WERI-Rb-1 (cell line): Measurements from ENCODE around the gene SMYD3.

Experiments used
- DNase-seq: peaks from one replicate; pipeline ENCODE4 v3.0.0-alpha.2; 2020
- H3K27ac ChIP-seq: fragments of 250-450 bp; sonication (Bioruptor Pico); 2 replicates; pipeline ENCODE4 v1.5.1; 2020; ENCODE audit warnings: mild to moderate bottlenecking, moderate library complexity
- H3K27me3 ChIP-seq: fragments of 250-450 bp; sonication (Bioruptor Pico); 2 replicates; pipeline ENCODE4 v1.5.1; 2021; ENCODE audit warnings: mild to moderate bottlenecking, low read depth, moderate library complexity; ENCODE audit not compliant: insufficient read depth, severe bottlenecking
- H3K36me3 ChIP-seq: fragments of 250-450 bp; sonication (Bioruptor Pico); 2 replicates; pipeline ENCODE4 v1.5.1; 2020; ENCODE audit warnings: mild to moderate bottlenecking, moderate library complexity
- H3K4me3 ChIP-seq: 2 replicates; pipeline ENCODE4 v1.5.1; 2011; ENCODE audit warnings: low read depth, mild to moderate bottlenecking, control low read depth, low read length
- H3K9me3 ChIP-seq: fragments of 250-450 bp; sonication (Bioruptor Pico); 2 replicates; pipeline ENCODE4 v1.5.1; 2021; ENCODE audit warnings: mild to moderate bottlenecking, moderate library complexity; ENCODE audit not compliant: severe bottlenecking
- TF ChIP-seq, protein P1 (sequence below): IDR thresholded peaks from 2 replicates; pipeline ENCODE4 v1.5.1; 2011; ENCODE audit warnings: low read depth, mild to moderate bottlenecking, control low read depth, inconsistent platforms, low read length

The SMYD3 gene

DNA sequence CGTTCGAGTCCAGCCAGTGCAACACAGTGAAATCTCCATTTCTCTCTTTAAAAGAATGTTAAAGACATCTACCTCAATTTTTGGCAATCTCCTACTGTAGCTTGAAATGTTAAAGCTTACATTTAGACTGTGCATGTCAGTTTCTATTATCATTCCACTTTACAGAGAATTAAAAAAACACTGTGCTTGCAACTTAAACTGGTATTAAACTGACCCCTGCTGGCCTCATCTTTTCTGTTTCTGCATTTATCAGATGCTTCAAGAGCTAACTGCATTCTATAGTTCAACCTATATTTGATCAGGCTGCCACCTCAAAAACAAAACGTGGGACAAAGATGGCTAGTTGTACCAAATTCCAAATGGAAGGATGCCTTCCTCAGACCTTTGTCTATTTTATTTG is 226.5 kb downstream of the SMYD3 start:
- Histone ChIP-seq H3K9me3 (no peaks in the 10 kb centered on the region), H3K36me3 (no peaks in the 10 kb centered on the region), H3K27ac (no peak overlapping the region), H3K27me3 (no peaks in the 10 kb centered on the region), H3K4me3 (no peak overlapping the region)
- peak; percentile 21 for DNase-seq
- TF ChIP-seq, protein P1, sequence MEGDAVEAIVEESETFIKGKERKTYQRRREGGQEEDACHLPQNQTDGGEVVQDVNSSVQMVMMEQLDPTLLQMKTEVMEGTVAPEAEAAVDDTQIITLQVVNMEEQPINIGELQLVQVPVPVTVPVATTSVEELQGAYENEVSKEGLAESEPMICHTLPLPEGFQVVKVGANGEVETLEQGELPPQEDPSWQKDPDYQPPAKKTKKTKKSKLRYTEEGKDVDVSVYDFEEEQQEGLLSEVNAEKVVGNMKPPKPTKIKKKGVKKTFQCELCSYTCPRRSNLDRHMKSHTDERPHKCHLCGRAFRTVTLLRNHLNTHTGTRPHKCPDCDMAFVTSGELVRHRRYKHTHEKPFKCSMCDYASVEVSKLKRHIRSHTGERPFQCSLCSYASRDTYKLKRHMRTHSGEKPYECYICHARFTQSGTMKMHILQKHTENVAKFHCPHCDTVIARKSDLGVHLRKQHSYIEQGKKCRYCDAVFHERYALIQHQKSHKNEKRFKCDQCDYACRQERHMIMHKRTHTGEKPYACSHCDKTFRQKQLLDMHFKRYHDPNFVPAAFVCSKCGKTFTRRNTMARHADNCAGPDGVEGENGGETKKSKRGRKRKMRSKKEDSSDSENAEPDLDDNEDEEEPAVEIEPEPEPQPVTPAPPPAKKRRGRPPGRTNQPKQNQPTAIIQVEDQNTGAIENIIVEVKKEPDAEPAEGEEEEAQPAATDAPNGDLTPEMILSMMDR = peak; percentile 26; the same call in 1 of the 2 replicates

DNA sequence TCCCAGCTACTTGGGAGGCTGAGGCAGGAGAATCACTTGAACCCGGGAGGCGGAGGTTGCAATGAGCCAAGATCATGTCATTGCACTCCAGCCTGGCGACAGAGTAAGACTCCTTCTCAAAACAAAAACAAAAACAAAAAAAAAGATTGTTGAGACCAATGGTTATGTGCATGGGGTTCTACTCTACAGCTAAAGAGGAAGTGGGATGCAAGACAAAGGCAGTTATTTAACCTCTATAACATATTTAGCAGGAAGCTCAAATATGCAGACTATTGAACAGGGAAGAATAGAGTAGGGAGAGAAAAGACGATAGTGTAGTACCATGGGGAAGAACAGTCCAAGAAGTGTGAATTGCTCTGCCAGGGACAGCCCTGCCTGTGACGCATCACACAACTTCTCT is 227.7 kb downstream of the SMYD3 start:
- TF ChIP-seq, protein P1 = no peak
- Histone ChIP-seq H3K4me3 (no peak overlapping the region), H3K27ac (no peak overlapping the region), H3K9me3 (no peaks in the 10 kb centered on the region), H3K36me3 (no peaks in the 10 kb centered on the region), H3K27me3 (no peaks in the 10 kb centered on the region)
- DNase-seq = no peak

GRCh38 chr1:246278371-246278770 is 228.7 kb downstream of the SMYD3 start:
- no peak overlapping the region for H3K27ac ChIP-seq
- TF ChIP-seq, protein P1 = no peak
- H3K36me3 ChIP-seq = no peaks in the 10 kb centered on the region
- no peaks in the 10 kb centered on the region for H3K9me3 ChIP-seq
- H3K27me3 ChIP-seq = no peaks in the 10 kb centered on the region
- no peak overlapping the region for H3K4me3 ChIP-seq
- DNase-seq = no peak

DNA sequence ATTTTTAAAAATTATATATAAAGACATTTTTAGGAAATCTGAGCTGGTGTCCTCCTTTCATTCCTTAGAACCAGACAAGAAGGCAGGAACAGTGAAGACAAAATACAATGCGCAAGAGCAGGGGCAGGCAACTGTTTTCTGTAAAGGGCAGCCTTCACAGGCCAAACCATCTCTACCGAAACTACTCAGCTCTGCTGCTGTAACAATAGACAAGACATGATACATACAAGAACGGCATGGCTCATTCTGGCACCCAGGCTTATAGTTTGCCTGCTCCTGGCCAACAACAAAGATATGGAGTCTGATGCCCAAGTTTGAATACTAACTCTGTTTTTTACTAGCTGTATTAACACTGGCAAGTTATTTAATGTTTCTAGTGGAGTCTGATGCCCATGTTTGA is 232.0 kb downstream of the SMYD3 start:
- Histone ChIP-seq H3K9me3 (no peaks in the 10 kb centered on the region), H3K36me3 (no peaks in the 10 kb centered on the region)
- TF ChIP-seq, protein P1 = no peak

GRCh38 chr1:246274186-246274585 is 232.9 kb downstream of the SMYD3 start:
- H3K4me3 ChIP-seq = no peak overlapping the region
- DNase-seq = no peak
- H3K9me3 ChIP-seq = no peaks in the 10 kb centered on the region
- no peaks in the 10 kb centered on the region for H3K27me3 ChIP-seq
- no peaks in the 10 kb centered on the region for H3K36me3 ChIP-seq
- H3K27ac ChIP-seq = no peak overlapping the region
- TF ChIP-seq, protein P1 = no peak

More for the DNA sequence above, 232.0 kb downstream of the SMYD3 start:
- Histone ChIP-seq H3K27ac (no peak overlapping the region), H3K4me3 (no peak overlapping the region), H3K27me3 (no peaks in the 10 kb centered on the region)
- DNase-seq = no peak

GRCh38 chr1:246271516-246271915 is 235.6 kb downstream of the SMYD3 start:
- H3K36me3 ChIP-seq = no peaks in the 10 kb centered on the region
- H3K4me3 ChIP-seq = no peak overlapping the region
- no peaks in the 10 kb centered on the region for H3K27me3 ChIP-seq
- no peak for DNase-seq
- H3K9me3 ChIP-seq = no peaks in the 10 kb centered on the region
- TF ChIP-seq, protein P1 = no peak
- H3K27ac ChIP-seq = no peak overlapping the region
